H1 (cell line): Measurements from ENCODE around the gene NDUFB10. TPM values are rescaled to one million over a fixed set of nuclear protein-coding genes. Genes with fewer than 3 reads are reported as not detected.
A peak's percentile ranks its signal among the peaks of the same experiment; 100 is the strongest.

Experiments used
- CTCF ChIA-PET: fragments of 300-600 bp; sonication (Branson Sonifier 250); formaldehyde crosslinking; loops from one replicate; lab custom pipeline; 2021; ENCODE audit not compliant: partially characterized antibody; lab: Charles Lee
- POLR2A ChIA-PET: fragments of 300-600 bp; sonication (Branson Sonifier 250); formaldehyde crosslinking; loops from one replicate; lab custom pipeline; 2021; ENCODE audit warnings: inconsistent platforms; ENCODE audit not compliant: partially characterized antibody; lab: Charles Lee
- DNase-seq, 2 experiments: peaks; one replicate each; pipeline versions ENCODE4 v3.0.0 to v3.0.0-alpha.2; 2010 to 2022; ENCODE audit warnings: low spot score in 2 of 2, low read depth in 1 of 2, mixed read lengths in 1 of 2
- FAIRE-seq: peaks from 2 replicates; lab custom pipeline; 2011; peaks lifted over from hg19 to GRCh38; lab: Jason Lieb, UNC
- H2AFZ ChIP-seq: 2 replicates; pipeline ENCODE4 v1.8.1; 2012; ENCODE audit warnings: low read length, inconsistent platforms
- H2AK5ac ChIP-seq: 2 replicates; pipeline ENCODE4 v1.6.1; 2013; ENCODE audit warnings: low read depth, low read length
- H2BK120ac ChIP-seq: replicated peaks from 2 replicates; pipeline ENCODE3; 2013; ENCODE audit warnings: low read depth, low read length, inconsistent platforms
- H2BK12ac ChIP-seq: 2 replicates; pipeline ENCODE4 v1.6.1; 2013; ENCODE audit warnings: low read depth, low read length
- H2BK15ac ChIP-seq: 2 replicates; pipeline ENCODE4 v1.6.1; 2013; ENCODE audit warnings: low read length
- H2BK20ac ChIP-seq: 2 replicates; pipeline ENCODE4 v1.6.1; 2013; ENCODE audit warnings: low read length
- H2BK5ac ChIP-seq: 2 replicates; pipeline ENCODE4 v1.6.1; 2013; ENCODE audit warnings: low read depth, low read length
- H3K14ac ChIP-seq: 2 replicates; pipeline ENCODE4 v1.6.1; 2013; ENCODE audit warnings: inconsistent platforms; ENCODE audit not compliant: insufficient read length
- H3K18ac ChIP-seq: 2 replicates; pipeline ENCODE4 v1.6.1; 2013; ENCODE audit warnings: low read length; ENCODE audit errors: extremely low read depth
- H3K23ac ChIP-seq: 2 replicates; pipeline ENCODE4 v1.6.1; 2013; ENCODE audit warnings: inconsistent platforms; ENCODE audit not compliant: insufficient read length
- H3K23me2 ChIP-seq: 2 replicates; pipeline ENCODE4 v1.6.1; 2013; ENCODE audit warnings: low read depth, low read length
- H3K27ac ChIP-seq: 2 replicates; pipeline ENCODE4 v1.6.1; 2011; ENCODE audit warnings: low read depth, low read length, inconsistent platforms
- H3K27me3 ChIP-seq, 4 experiments: replicated peaks in 1 of 4; 1 replicate in 1 of 4; 2 replicates in 3 of 4; pipeline versions ENCODE4 v1.6.1 to v1.8.1; 2011 to 2013; ENCODE audit warnings: low read length in 3 of 4, mild to moderate bottlenecking in 3 of 4, inconsistent platforms in 2 of 4, mixed read lengths in 2 of 4, moderate library complexity in 1 of 4; ENCODE audit not compliant: control insufficient read depth in 3 of 4, insufficient read depth in 3 of 4; ENCODE audit errors: extremely low read depth in 1 of 4
- H3K36me3 ChIP-seq, 4 experiments: 2 replicates each; pipeline versions ENCODE4 v1.6.1 to v1.8.1; 2011 to 2013; ENCODE audit warnings: mild to moderate bottlenecking in 4 of 4, low read length in 3 of 4, moderate library complexity in 2 of 4, control low read depth in 1 of 4, inconsistent platforms in 1 of 4; ENCODE audit not compliant: insufficient read depth in 4 of 4, control insufficient read depth in 2 of 4
- H3K4ac ChIP-seq: replicated peaks from 2 replicates; pipeline ENCODE3; 2013; ENCODE audit warnings: low read length, low read depth, mixed read lengths, inconsistent platforms; ENCODE audit not compliant: insufficient read length
- H3K4me1 ChIP-seq, 4 experiments: replicated peaks in 1 of 4; 1 replicate in 1 of 4; 2 replicates in 3 of 4; pipeline versions ENCODE4 v1.6.1 to v1.8.1; 2011 to 2013; ENCODE audit warnings: low read length in 3 of 4, inconsistent platforms in 2 of 4, mixed read lengths in 1 of 4; ENCODE audit not compliant: insufficient read depth in 4 of 4, control insufficient read depth in 3 of 4
- H3K4me2 ChIP-seq, 2 experiments: 2 replicates each; pipeline versions ENCODE4 v1.6.1 to v1.8.1; 2011 to 2013; ENCODE audit warnings: low read depth in 2 of 2, low read length in 2 of 2, control low read depth in 1 of 2, inconsistent platforms in 1 of 2, mild to moderate bottlenecking in 1 of 2; ENCODE audit not compliant: insufficient read depth in 1 of 2
- H3K4me3 ChIP-seq, 4 experiments: fragments of 200-600, 300-600 bp in 1 of 4; sonication (generic), shearing (Covaris generic), sonication (Bioruptor Twin) in 1 of 4; 2 replicates each; pipeline versions ENCODE4 v1.5.1 to v1.8.1; 2011 to 2016; ENCODE audit warnings: low read length in 4 of 4, low read depth in 3 of 4, control low read depth in 2 of 4, inconsistent platforms in 2 of 4, mild to moderate bottlenecking in 2 of 4, mixed read lengths in 1 of 4, moderate library complexity in 1 of 4; ENCODE audit not compliant: insufficient read depth in 2 of 4; ENCODE audit errors: extremely low read depth in 1 of 4
- H3K56ac ChIP-seq: replicated peaks from 2 replicates; pipeline ENCODE3; 2013; ENCODE audit warnings: low read depth, mild to moderate bottlenecking, mixed read lengths, low read length, inconsistent platforms; ENCODE audit not compliant: insufficient read length
- H3K79me1 ChIP-seq: 2 replicates; pipeline ENCODE4 v1.6.1; 2013; ENCODE audit warnings: low read depth, low read length, control low read depth
- H3K79me2 ChIP-seq, 2 experiments: 2 replicates each; pipeline versions ENCODE4 v1.6.1 to v1.8.1; 2012 to 2013; ENCODE audit warnings: low read length in 2 of 2, mild to moderate bottlenecking in 2 of 2, inconsistent platforms in 1 of 2; ENCODE audit not compliant: insufficient read depth in 2 of 2, control insufficient read depth in 1 of 2
- H3K9ac ChIP-seq, 4 experiments: replicated peaks in 1 of 4; 1 replicate in 1 of 4; 2 replicates in 3 of 4; pipeline versions ENCODE4 v1.6.1 to v1.8.1; 2011 to 2013; ENCODE audit warnings: low read depth in 3 of 4, low read length in 3 of 4, control low read depth in 2 of 4, mild to moderate bottlenecking in 2 of 4, moderate library complexity in 2 of 4, inconsistent platforms in 1 of 4; ENCODE audit errors: extremely low read depth in 1 of 4
- H3K9me3 ChIP-seq, 2 experiments: 2 replicates each; pipeline versions ENCODE4 v1.6.1 to v1.8.1; 2012 to 2013; ENCODE audit warnings: mild to moderate bottlenecking in 2 of 2, moderate library complexity in 2 of 2, control low read depth in 1 of 2, inconsistent platforms in 1 of 2, low read depth in 1 of 2, low read length in 1 of 2, mixed read lengths in 1 of 2; ENCODE audit not compliant: insufficient read depth in 2 of 2
- H4K20me1 ChIP-seq, 2 experiments: replicated peaks in 1 of 2; 2 replicates each; pipeline versions ENCODE3 to v1.8.1; 2011 to 2013; ENCODE audit warnings: inconsistent platforms in 2 of 2, low read length in 2 of 2, mild to moderate bottlenecking in 1 of 2; ENCODE audit not compliant: insufficient read depth in 2 of 2, control insufficient read depth in 1 of 2
- H4K5ac ChIP-seq: 2 replicates; pipeline ENCODE4 v1.6.1; 2013; ENCODE audit warnings: low read length, low read depth, mixed read lengths, inconsistent platforms; ENCODE audit not compliant: insufficient read length
- H4K8ac ChIP-seq: 2 replicates; pipeline ENCODE4 v1.8.0; 2013; ENCODE audit warnings: mild to moderate bottlenecking, moderate library complexity, low read length, inconsistent platforms; ENCODE audit not compliant: insufficient read depth; ENCODE audit errors: extremely low read depth
- H4K91ac ChIP-seq: replicated peaks from 2 replicates; pipeline ENCODE3; 2013; ENCODE audit warnings: low read length, mixed read lengths, inconsistent platforms; ENCODE audit not compliant: insufficient read length
- BACH1 ChIP-seq: IDR thresholded peaks from 2 replicates; pipeline ENCODE4 v1.6.1; 2012; ENCODE audit warnings: low read length, improper control_type of control experiment
- CHD1 ChIP-seq: IDR thresholded peaks from 2 replicates; pipeline ENCODE4 v1.6.1; 2012; ENCODE audit warnings: low read depth, low read length, improper control_type of control experiment
- GABPA ChIP-seq: IDR thresholded peaks from 2 replicates; pipeline ENCODE4 v1.6.1; 2011; ENCODE audit warnings: mild to moderate bottlenecking, low read length, moderate library complexity, borderline replicate concordance; ENCODE audit not compliant: insufficient read depth
- HDAC2 ChIP-seq, 2 experiments: fragments of 300-600 bp in 1 of 2; sonication (generic) in 1 of 2; IDR thresholded peaks; 2 replicates each; pipeline ENCODE4 v1.6.1; 2011 to 2012; ENCODE audit warnings: low read depth in 2 of 2, low read length in 2 of 2, mild to moderate bottlenecking in 2 of 2, moderate library complexity in 2 of 2, borderline replicate concordance in 1 of 2, inconsistent platforms in 1 of 2
- RAD21 ChIP-seq, 2 experiments: IDR thresholded peaks in 1 of 2; conservative IDR thresholded peaks in 1 of 2; 2 replicates each; pipeline ENCODE4 v1.6.1; 2011; ENCODE audit warnings: low read depth in 2 of 2, low read length in 2 of 2, improper control_type of control experiment in 1 of 2, inconsistent platforms in 1 of 2, mild to moderate bottlenecking in 1 of 2, moderate library complexity in 1 of 2
- SAP30 ChIP-seq: fragments of 300-600 bp; sonication (generic); IDR thresholded peaks from 2 replicates; pipeline ENCODE4 v1.7.1; 2012; ENCODE audit warnings: low read length, moderate library complexity, mild to moderate bottlenecking, inconsistent platforms; ENCODE audit not compliant: insufficient read depth, insufficient replicate concordance
- SP1 ChIP-seq: IDR thresholded peaks from 2 replicates; pipeline ENCODE4 v1.6.1; 2011; ENCODE audit warnings: low read depth, low read length
- ZNF274 ChIP-seq: IDR thresholded peaks from 2 replicates; pipeline ENCODE4 v1.7.0; 2012; ENCODE audit warnings: low read length, borderline replicate concordance; ENCODE audit errors: extremely low read depth
- WGBS, 2 experiments: shearing (Covaris generic) in 1 of 2; methylation state at CpG; one replicate each; pipeline versions ENCODE4 v1.1.6 to v1.1.7; 2013 to 2015; ENCODE audit warnings: low lambda C conversion rate in 2 of 2, mixed read lengths in 2 of 2, inconsistent platforms in 1 of 2, low coverage in 1 of 2, missing lambda C conversion rate in 1 of 2; ENCODE audit not compliant: insufficient replicate concordance in 2 of 2, insufficient coverage in 1 of 2, insufficient read length in 1 of 2; ENCODE audit errors: extremely low coverage in 1 of 2, missing lambda C conversion rate in 1 of 2; 5-methylcytosine and 5-hydroxymethylcytosine counted together
- polyA plus RNA-seq, 7 experiments: library from polyadenylated mRNA; depleted of rRNA in 3 of 7; stranded (reverse) in 5 of 7; unstranded in 2 of 7; fragments of >200 nt in 5 of 7; fragments of 200-250 nt in 2 of 7; gene quantifications; 1 replicate in 5 of 7; 2 replicates in 1 of 7; 4 replicates in 1 of 7; pipeline versions ENCODE4 v1.2.1 to v1.2.3, GENCODE V29; 2011 to 2013; ENCODE audit warnings: missing spikeins in 2 of 7, mixed read lengths in 2 of 7
- total RNA-seq: library from RNA; stranded (reverse); fragmentation: NEBNext Ultra II Directional; extraction: Animal tissue kit (Norgen Biotek cat#: 25700); gene quantifications from 2 replicates; pipeline ENCODE4 v1.2.1, GENCODE V29; 2021
- TF ChIP-seq, protein P1 (sequence below): IDR thresholded peaks from 2 replicates; pipeline ENCODE4 v1.6.1; 2011; ENCODE audit warnings: low read length, improper control_type of control experiment

Gene NDUFB10
- total and polyA plus RNA-seq, 2 of the 8 experiments (the other 6 are each of a cell fraction or from before 2014, with no cell fraction given) = 183 to 194 TPM

DNA sequence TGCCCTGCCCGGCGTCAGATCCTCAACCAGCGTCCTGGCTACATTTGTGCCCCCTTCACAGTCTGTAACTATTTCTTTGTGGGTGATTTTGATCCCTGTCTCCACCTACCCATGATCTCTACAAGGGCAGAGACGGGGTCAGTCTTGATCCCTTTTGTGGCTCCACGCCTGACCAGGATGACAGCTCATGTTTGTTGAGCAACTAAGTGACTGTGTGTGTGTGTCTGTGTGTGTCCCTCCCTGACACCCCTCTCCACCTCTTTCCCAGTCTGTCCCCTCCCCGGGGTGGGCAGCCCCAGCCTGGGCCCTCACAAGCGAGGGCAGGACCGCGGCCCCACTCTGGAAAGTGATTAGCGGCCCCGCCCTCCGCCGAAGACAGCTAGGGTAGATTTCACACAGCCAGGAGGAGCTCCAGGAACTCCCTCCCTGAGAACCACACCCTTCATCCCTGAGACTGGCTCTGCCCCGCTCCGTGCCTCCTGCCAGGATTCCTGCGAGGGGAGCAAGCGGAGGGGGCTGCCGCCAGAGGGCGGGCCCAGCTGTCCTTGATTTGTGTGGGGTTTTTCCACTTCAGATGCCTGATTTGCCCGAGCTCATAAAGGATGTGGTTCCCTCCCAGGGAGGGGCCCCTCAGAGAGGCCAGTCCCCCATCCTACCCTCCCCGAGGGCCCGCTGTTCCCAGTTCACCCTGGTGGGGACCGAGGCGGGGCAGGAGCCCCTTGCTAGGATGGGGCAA is 35.9 kb upstream of the NDUFB10 start:
- DNase-seq = peak; percentile 49 to 86
- Histone ChIP-seq H3K4me3 (peak overlapping the region in 1 of 4 experiments; percentile 47; a peak in 4 of 8 replicates), H3K9ac (no peak overlapping the region), H3K18ac (peak overlapping the region; percentile 32), H2AFZ (0 out of 2 replicates have a peak overlapping the region, but pooled peaks have one; percentile 28), H4K91ac (peak overlapping the region; percentile 40), H2BK15ac (no peak overlapping the region), H2AK5ac (no peak overlapping the region), H3K56ac (no peak overlapping the region), H3K4ac (no peak overlapping the region), H3K23me2 (peaks cover 6% of the 10 kb centered on the region; the same call in 1 of the 2 replicates), H2BK120ac (no peak overlapping the region), H3K14ac (no peak overlapping the region), H4K20me1 (peaks cover 0 to 4% of the 10 kb centered on the region in 2 experiments), H2BK20ac (no peak overlapping the region), H3K9me3 (no peaks in the 10 kb centered on the region), H2BK12ac (0 out of 2 replicates have a peak overlapping the region, but pooled peaks have one; percentile 63), H2BK5ac (peak overlapping the region; percentile 71; the same call in 1 of the 2 replicates), H3K27ac (no peak overlapping the region), H3K23ac (no peak overlapping the region), H3K4me2 (peak overlapping the region; percentile 16 to 56), H3K79me2 (no peaks in the 10 kb centered on the region), H3K4me1 (peaks cover 4 to 23% (median 15%) of the 10 kb centered on the region in 4 experiments), H3K79me1 (no peaks in the 10 kb centered on the region), H4K5ac (no peak overlapping the region), H4K8ac (peak overlapping the region; percentile 71; the same call in 1 of the 2 replicates), H3K27me3 (peaks cover 23 to 62% (median 45%) of the 10 kb centered on the region in 4 experiments), H3K36me3 (no peaks in the 10 kb centered on the region)
- ChIA-PET CTCF (interaction anchor here (0.5 to 2.8 kb wide), 23 partner anchors 9 to 452 kb away, joined by 3 to 21 read pairs (median 4); partner anchors contain the start of genes MEIOB, RNF151, RPL3L and RPS2), POLR2A (interaction anchor here (0.7 to 2.1 kb wide), 13 partner anchors 9 to 141 kb away, joined by 3 to 18 read pairs (median 4); partner anchors contain the start of genes MSRB1, NUBP2, RNF151 and RPS2)
- WGBS, 2 experiments = 20% methylated on average over 23 of the region's 24 CpGs; no CpG with 5 or more reads in 1 of the 2 experiments
- FAIRE-seq = no peak
- TF ChIP-seq BACH1 (0 out of 2 replicates have a peak, but pooled peaks have one; percentile 13), RAD21 (IDR thresholded peaks at IDR 0.05 in 1 of 2, conservative IDR thresholded peaks at IDR 0.05 in 1 of 2; ENCODE audit: low read depth in 2 of 2, low read length in 2 of 2) (peak; percentile 28 to 45; a peak in 2 of 4 replicates), SP1 (no peak), SAP30 (no peak), HDAC2 (IDR thresholded peaks at IDR 0.05; ENCODE audit: borderline replicate concordance in 1 of 2, low read depth in 2 of 2, low read length in 2 of 2) (no peak), ZNF274 (no peak), GABPA (peak; percentile 56; the same call in 1 of the 2 replicates), CHD1 (no peak)
- TF ChIP-seq, protein P1, sequence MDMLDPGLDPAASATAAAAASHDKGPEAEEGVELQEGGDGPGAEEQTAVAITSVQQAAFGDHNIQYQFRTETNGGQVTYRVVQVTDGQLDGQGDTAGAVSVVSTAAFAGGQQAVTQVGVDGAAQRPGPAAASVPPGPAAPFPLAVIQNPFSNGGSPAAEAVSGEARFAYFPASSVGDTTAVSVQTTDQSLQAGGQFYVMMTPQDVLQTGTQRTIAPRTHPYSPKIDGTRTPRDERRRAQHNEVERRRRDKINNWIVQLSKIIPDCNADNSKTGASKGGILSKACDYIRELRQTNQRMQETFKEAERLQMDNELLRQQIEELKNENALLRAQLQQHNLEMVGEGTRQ = no peak
